Raji (cell line): Measurements from ENCODE around the gene CFAP44.

Experiments used
- POLR2A ChIP-seq: IDR thresholded peaks from 2 replicates; pipeline ENCODE4 v1.6.1; 2011; ENCODE audit warnings: low read depth, low read length, control low read depth; ENCODE audit not compliant: insufficient read depth

CFAP44 gene

GRCh38 chr3:113423699-113424098 is 17.6 kb downstream of the CFAP44 start:
- TF ChIP-seq POLR2A: no peak

DNA sequence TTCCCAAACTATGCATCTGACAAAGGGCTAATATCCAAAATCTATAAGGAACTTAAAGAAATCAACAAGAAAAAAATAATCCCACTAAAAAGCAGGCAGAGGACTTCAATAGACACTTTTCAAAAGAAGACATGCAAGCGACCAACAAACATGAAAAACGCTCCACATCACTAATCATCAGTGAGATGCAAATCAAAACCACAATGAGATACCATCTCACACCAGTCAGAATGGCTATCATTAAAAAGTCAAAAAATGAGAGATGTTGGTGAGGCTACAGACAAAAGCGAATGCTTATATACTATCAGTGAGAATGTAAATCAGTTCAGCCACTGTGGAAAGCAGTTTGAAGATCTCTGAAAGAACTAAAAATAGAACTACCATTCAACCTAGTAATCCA is 20.2 kb downstream of the CFAP44 start:
- no peak for TF ChIP-seq POLR2A

GRCh38 chr3:113409676-113410075 is 31.6 kb downstream of the CFAP44 start:
- TF ChIP-seq POLR2A: no peak

DNA sequence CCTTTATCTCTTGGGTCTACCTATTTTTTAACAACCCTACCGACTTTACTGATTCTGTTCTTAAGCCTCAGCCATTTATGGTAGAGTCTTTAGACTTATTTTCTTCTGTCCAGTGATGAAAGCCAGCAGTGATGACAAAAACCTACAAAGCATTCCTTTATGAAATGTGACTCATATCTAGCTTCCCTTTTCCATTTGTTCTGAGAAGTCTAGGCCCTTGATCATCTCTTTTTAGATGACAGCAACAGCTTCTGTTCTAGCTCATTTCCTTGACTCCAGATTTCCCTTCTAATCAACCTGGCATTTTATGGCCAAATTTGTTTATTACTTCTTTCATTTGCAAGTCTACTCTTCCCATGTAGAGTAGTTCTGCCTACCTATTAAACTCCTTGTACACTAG is 36.1 kb downstream of the CFAP44 start:
- TF ChIP-seq POLR2A: no peak

GRCh38 chr3:113404637-113405036 is 36.7 kb downstream of the CFAP44 start:
- TF ChIP-seq POLR2A: no peak
